ENCODE measurements around the gene SPDYE3. TPM values are rescaled to one million over a fixed set of nuclear protein-coding genes. Genes with fewer than 3 reads are reported as not detected.
"Not testable (repeated sequence)": the region's sequence is repeated elsewhere in the genome, so short reads cannot be mapped to it uniquely, and the experiment has no call there.

SPDYE3 gene
- total RNA-seq = not detected

DNA sequence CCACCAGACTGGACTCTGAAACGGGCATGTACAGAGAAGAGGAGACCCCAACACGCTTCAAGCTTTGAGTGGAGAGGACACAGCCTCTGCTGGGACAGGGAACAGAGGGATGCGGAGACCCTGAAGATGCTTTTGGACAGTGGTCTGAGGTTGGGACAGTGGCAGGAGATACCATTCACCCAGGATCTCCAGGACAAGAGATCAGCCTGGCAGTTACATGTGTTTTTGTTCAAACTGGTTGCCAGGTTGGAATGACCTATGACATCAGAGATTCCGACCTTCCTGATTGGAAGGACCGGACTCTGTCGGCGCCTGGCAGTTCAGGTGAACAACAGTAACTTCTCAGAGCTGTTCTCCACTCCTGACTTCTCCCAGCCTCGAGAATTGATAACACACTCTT is at the start of gene SPDYE3:
SPDYE3 (plus strand) TSS at position 301 of the 400 bp plus-strand sequence. CDS start 184 bp downstream, outside the sequence.
- H3K4me1 ChIP-seq; intact Hi-C loops (cut with DNase I): not testable (repeated sequence)

GRCh38 chr7:100259984-100260383 is 47.5 kb upstream of the SPDYE3 start:
- H3K4me1 ChIP-seq; H3K36me3 ChIP-seq; H3K27me3 ChIP-seq; DNase-seq (ENCODE audit: low spot score in 2 of 2); intact Hi-C loops (cut with DNase I); H3K4me3 ChIP-seq; H3K27ac ChIP-seq; H3K9me3 ChIP-seq: not testable (repeated sequence)

More for the DNA sequence above, at the start of gene SPDYE3:
- H3K36me3 ChIP-seq; H3K9me3 ChIP-seq; H3K27me3 ChIP-seq; H3K4me3 ChIP-seq; H3K27ac ChIP-seq; DNase-seq (ENCODE audit: low spot score in 2 of 2): not testable (repeated sequence)

DNA sequence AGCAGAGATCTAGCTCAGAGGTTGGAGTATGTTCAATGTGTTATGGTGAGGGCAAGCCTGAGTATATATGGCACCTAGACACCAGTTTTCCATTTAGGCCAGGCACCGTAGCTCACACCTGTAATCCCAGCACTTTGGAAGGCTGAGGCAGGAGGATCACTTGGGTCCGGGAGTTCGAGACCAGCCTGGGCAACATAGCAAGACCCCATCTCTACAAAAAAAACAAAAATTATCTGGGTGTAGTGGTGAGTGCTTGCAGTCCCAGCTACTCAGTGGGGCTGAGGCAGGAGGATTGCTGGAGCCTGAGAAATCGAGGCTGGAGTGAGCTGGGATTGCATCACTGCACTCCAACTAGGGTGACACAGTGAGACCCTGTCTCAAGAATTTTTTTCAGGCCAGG is 44.6 kb upstream of the SPDYE3 start:
- H3K36me3 ChIP-seq; H3K9me3 ChIP-seq; DNase-seq (ENCODE audit: low spot score in 2 of 2); H3K4me1 ChIP-seq; H3K27ac ChIP-seq; H3K27me3 ChIP-seq; H3K4me3 ChIP-seq; intact Hi-C loops (cut with DNase I): not testable (repeated sequence)

DNA sequence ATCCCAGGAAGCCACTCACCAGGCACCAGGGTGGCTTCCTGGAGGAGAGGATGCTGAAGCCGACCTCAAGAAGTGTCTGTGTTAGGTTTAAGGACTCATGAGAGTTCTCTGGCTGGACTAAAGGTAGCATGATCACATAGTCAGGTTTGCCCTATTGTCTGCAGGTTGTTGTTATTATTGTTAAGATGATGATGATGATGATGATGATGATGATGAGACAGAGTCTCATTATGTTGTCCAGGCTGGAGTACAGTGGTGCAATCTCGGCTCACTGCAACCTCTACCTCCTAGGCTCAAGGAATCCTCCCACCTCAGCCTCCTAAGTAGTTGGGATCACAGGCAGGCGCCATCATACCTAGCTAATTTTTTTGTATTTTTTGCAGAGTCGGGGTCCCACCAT is 43.3 kb upstream of the SPDYE3 start:
- H3K36me3 ChIP-seq; H3K27me3 ChIP-seq; H3K4me1 ChIP-seq; DNase-seq (ENCODE audit: low spot score in 2 of 2); H3K4me3 ChIP-seq; intact Hi-C loops (cut with DNase I); H3K27ac ChIP-seq; H3K9me3 ChIP-seq: not testable (repeated sequence)

DNA sequence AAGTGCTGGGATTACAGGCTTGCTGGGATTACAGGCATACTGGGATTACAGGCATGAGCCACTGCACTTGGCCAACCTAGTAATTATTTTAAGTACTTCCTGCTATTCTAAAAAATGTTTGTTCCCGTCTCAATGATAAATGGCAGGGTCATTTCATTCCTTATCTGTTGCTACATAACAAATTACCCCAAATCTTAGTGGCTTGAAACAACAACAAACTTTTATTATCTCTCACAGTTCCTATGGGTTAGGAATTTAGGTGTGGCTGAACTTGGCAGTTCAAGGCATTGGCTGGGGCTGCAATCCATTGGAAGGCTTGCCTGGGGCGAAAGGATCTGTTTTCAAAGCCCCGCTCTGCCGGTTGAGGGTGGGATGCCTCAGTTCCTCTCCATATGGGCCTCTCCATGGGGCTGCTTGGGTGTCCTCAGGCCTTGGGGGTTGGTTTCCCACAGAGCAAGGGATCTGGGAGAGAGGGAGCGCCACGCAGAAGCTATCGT is 42.8 kb upstream of the SPDYE3 start:
- H3K4me1 ChIP-seq; H3K27me3 ChIP-seq; H3K27ac ChIP-seq; H3K9me3 ChIP-seq; H3K4me3 ChIP-seq; DNase-seq (ENCODE audit: low spot score in 2 of 2); H3K36me3 ChIP-seq; intact Hi-C loops (cut with DNase I): not testable (repeated sequence)

DNA sequence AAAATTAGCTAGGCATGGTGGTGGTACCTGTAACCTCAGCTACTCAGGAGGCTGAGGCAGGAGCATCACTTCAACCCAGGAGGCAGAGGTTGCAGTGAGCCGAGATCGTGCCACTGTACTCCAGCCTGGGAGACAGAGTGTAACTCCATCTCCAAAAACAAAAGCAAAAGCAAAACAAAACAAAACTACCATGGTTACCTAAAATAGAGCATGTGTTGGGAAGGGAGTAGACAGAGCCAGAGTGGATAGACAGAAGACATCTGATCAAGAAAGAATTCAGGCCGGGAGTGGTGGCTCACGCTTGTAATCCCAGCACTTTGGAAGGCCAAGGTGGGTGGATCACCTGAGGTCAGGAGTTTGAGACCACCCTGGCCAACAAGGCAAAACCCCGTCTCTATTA is 41.7 kb upstream of the SPDYE3 start:
- H3K27me3 ChIP-seq; H3K9me3 ChIP-seq; H3K4me3 ChIP-seq; intact Hi-C loops (cut with DNase I); H3K36me3 ChIP-seq; DNase-seq (ENCODE audit: low spot score in 2 of 2); H3K27ac ChIP-seq; H3K4me1 ChIP-seq: not testable (repeated sequence)

GRCh38 chr7:100266576-100267354 is 40.7 kb upstream of the SPDYE3 start:
- Histone ChIP-seq H3K4me3 (no peak overlapping the region), H3K36me3 (no peaks in the 10 kb centered on the region), H3K9me3 (no peaks in the 10 kb centered on the region), H3K4me1 (no peaks in the 10 kb centered on the region), H3K27me3 (no peaks in the 10 kb centered on the region), H3K27ac (no peak overlapping the region)
- TF ChIP-seq CTCF (IDR thresholded peaks at IDR 0.05) = no peak
- intact Hi-C loops (cut with DNase I) = no loop called here
- no peak for DNase-seq (ENCODE audit: low spot score in 2 of 2)

DNA sequence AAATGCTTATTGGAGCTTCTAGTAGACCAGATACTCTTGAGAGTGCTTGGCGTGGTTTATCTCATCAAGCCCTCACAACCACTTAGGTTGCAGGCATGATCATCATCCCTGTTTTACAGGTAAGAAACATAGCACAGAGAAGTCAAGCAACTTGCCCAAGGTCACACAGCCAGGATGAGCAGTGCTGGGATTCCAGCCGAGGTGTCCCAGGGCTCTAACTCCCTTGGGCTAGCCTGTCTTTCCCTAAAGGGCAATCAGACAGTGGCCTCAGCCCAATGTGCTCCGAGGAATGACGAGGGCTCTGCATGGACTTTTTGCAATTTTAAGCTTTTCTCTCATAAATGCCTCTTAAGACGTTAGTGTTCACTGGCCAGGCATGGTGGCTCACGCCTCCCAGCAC is 39.9 kb upstream of the SPDYE3 start:
- Histone ChIP-seq H3K9me3 (no peaks in the 10 kb centered on the region), H3K4me3 (no peak overlapping the region), H3K27ac (no peak overlapping the region), H3K27me3 (no peaks in the 10 kb centered on the region), H3K4me1 (peaks cover 0 to 3% of the 10 kb centered on the region in 2 donors), H3K36me3 (no peaks in the 10 kb centered on the region)
- TF ChIP-seq CTCF (IDR thresholded peaks at IDR 0.05) = no peak
- DNase-seq (ENCODE audit: low spot score in 2 of 2) = no peak
- intact Hi-C loops (cut with DNase I) = no loop called here

DNA sequence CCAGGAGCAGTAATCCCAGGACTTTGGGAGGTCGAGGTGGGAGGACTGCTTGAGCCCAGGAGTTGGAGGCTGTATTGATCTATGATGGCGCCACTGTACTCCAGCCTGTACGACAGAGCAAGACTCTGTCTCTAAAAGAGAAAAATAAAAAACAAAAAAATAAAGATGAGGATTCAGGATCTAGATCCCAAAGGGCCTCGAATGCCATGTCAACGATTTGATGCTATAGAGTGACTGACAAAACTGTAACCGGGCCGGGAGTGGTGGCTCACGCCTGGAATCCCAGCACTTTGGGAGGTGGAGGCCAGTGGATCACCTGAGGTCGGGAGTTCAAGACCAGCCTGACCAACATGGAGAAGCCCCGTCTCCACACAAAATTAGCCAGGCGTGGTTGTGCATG is 38.6 kb upstream of the SPDYE3 start:
- DNase-seq (ENCODE audit: low spot score in 2 of 2); H3K36me3 ChIP-seq; H3K9me3 ChIP-seq; H3K4me3 ChIP-seq; H3K4me1 ChIP-seq; intact Hi-C loops (cut with DNase I); H3K27ac ChIP-seq; H3K27me3 ChIP-seq: not testable (repeated sequence)

DNA sequence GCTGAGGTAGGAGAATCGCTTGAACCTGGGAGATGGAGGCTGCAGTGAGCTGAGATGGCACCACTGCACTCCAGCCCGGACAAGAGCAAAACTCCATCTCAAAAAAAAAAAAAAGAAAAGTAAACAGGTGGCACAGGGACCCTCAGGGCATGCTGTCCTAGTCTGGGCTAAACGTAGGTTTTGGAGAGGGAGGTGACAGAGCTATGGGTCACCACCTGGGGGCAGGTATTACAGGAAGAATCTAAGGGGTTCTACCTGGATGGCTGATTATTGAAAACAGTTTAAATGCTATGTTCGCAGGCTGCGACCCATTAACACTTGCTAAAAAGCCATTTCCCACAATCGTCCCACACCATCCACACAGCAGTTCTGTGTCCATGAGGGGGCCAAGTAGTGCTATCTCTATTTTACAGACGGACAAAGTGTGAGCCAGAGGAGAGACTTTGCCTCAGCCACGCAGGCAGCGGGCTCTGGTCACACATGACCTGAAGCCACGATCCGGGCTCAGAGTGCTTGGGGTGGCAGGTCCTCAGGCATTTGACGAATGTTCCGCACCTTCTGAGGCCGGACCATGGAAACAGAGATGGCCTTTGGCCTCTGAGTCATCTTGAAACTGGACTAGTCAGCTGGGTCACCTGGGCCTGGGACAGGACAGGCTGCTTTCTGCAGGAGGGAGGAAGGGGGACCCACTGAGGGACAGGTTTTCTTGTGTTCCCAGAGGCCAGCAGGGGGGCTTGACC is 38.0 kb upstream of the SPDYE3 start:
- not testable (repeated sequence) for H3K27ac ChIP-seq

GRCh38 chr7:100270046-100270918 is 37.2 kb upstream of the SPDYE3 start:
- intact Hi-C loops (cut with DNase I); H3K4me1 ChIP-seq; DNase-seq (ENCODE audit: low spot score in 2 of 2); H3K27ac ChIP-seq; H3K9me3 ChIP-seq; H3K27me3 ChIP-seq; H3K36me3 ChIP-seq: not testable (repeated sequence)
- peak overlapping the region in 1 of 2 donors; percentile 96 for H3K4me3 ChIP-seq

More for the DNA sequence above, 38.0 kb upstream of the SPDYE3 start:
- H3K9me3 ChIP-seq; H3K27me3 ChIP-seq; H3K4me1 ChIP-seq; DNase-seq (ENCODE audit: low spot score in 2 of 2); H3K36me3 ChIP-seq; intact Hi-C loops (cut with DNase I): not testable (repeated sequence)
- peak overlapping the region in 1 of 2 donors; percentile 22 for H3K4me3 ChIP-seq

Measured in ascending aorta (tissue), 2 donors.